ENCODE measurements around the gene OR11A1.

OR11A1 gene

DNA sequence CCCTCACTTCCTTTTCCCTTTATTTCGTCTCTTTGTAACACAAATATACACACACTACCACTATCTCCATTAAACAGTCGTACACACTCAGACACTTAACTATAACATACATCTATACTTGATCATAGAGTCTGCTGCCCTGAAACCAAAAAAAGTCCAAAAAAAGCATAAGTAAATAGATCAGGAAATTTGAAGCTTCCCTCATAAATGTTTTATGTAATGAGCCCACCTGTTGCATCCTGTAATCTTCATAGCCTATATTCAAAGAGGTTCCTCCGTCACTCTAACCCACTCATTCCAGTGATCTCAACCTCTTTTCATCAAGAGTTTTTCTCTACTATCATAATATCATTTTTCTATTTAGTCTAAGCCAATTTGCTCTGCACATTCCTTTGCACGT is 68.3 kb downstream of the OR11A1 start:
- DNase-seq (ENCODE audit: low spot score): no peak

DNA sequence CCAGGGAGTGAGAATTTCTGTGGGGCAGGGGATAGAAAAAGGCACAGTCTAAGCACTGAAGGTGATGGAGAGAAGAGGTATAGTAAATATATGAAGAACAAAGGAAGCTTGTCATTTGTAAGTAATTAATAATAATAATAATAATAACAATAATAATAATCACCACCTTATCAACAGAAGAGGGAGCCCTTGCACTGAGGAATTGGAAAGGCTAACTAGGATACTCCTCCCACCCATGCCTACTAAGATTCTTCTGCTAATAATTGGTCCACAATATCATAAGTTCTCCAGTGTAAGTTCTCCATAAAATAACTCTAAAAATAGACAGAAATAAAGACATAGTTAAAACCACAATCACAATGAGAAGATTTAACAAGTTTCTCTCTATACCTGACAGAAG is 80.9 kb downstream of the OR11A1 start:
- DNase-seq (ENCODE audit: low spot score): no peak
